IMR-90 (cell line): ENCODE data around the gene CLEC4D. TPM values are rescaled to one million over a fixed set of nuclear protein-coding genes. Genes with fewer than 3 reads are reported as not detected.
A peak's percentile ranks its signal among the peaks of the same experiment; 100 is the strongest.

Experiments used
- ATAC-seq: fragments of 200-7000 bp; cut with Tn5 transposase; 2 replicates; pipeline ENCODE4 v1.9.1; 2020; ENCODE audit warnings: low read depth, mild to moderate bottlenecking, moderate library complexity
- BruUV-seq: library from RNA; stranded (reverse); fragments of 400-500 nt; replicated peaks from 2 replicates; lab custom pipeline; 2021; lab: Mats Ljungman, UMichigan
- CTCF ChIA-PET: fragments of 300-600 bp; formaldehyde crosslinking; extraction: SDS; loops from one replicate; lab custom pipeline; 2021; ENCODE audit warnings: antibody characterized with exemption; lab: Yijun Ruan, JAX
- POLR2A ChIA-PET: fragments of 300-600 bp; sonication (Branson Sonifier 250); formaldehyde crosslinking; loops from one replicate; lab custom pipeline; 2022; ENCODE audit warnings: antibody characterized with exemption; ENCODE audit not compliant: unreplicated experiment; lab: Charles Lee
- DNase-seq: peaks from one replicate; pipeline ENCODE4 v3.0.0; 2013
- H2AFZ ChIP-seq: replicated peaks from 2 replicates; pipeline ENCODE3; 2013; ENCODE audit warnings: low read length, mild to moderate bottlenecking; ENCODE audit not compliant: poor library complexity
- H2AK5ac ChIP-seq: 2 replicates; pipeline ENCODE4 v1.6.1; 2013; ENCODE audit warnings: low read depth, low read length, inconsistent platforms
- H2AK9ac ChIP-seq: replicated peaks from 2 replicates; pipeline ENCODE3; 2013; ENCODE audit warnings: mild to moderate bottlenecking, low read depth, low read length, moderate library complexity; ENCODE audit not compliant: poor library complexity
- H2BK120ac ChIP-seq: 2 replicates; pipeline ENCODE4 v1.6.1; 2013; ENCODE audit warnings: low read depth, low read length, inconsistent platforms
- H2BK15ac ChIP-seq: 3 replicates; pipeline ENCODE4 v1.6.1; 2013; ENCODE audit warnings: low read depth, low read length, inconsistent platforms
- H2BK20ac ChIP-seq: 2 replicates; pipeline ENCODE4 v1.6.1; 2013; ENCODE audit warnings: low read depth, mild to moderate bottlenecking, inconsistent platforms, low read length, moderate library complexity
- H2BK5ac ChIP-seq: 2 replicates; pipeline ENCODE4 v1.6.1; 2013; ENCODE audit warnings: mild to moderate bottlenecking, low read depth, low read length, inconsistent platforms; ENCODE audit not compliant: poor library complexity, severe bottlenecking
- H3K14ac ChIP-seq: replicated peaks from 2 replicates; pipeline ENCODE4 v1.6.1; 2013; ENCODE audit warnings: low read depth, low read length, inconsistent platforms
- H3K18ac ChIP-seq: 2 replicates; pipeline ENCODE4 v1.6.1; 2013; ENCODE audit warnings: low read depth, low read length, control low read depth
- H3K23ac ChIP-seq: 2 replicates; pipeline ENCODE4 v1.6.1; 2013; ENCODE audit warnings: low read depth, low read length, inconsistent platforms
- H3K27ac ChIP-seq: 2 replicates; pipeline ENCODE4 v1.5.1; 2013; ENCODE audit warnings: mild to moderate bottlenecking, control low read depth, low read length; ENCODE audit not compliant: insufficient read depth
- H3K27me3 ChIP-seq: 2 replicates; pipeline ENCODE4 v1.6.1; 2013; ENCODE audit warnings: low read length; ENCODE audit not compliant: control insufficient read depth, insufficient read depth
- H3K36me3 ChIP-seq: 2 replicates; pipeline ENCODE4 v1.6.1; 2013; ENCODE audit warnings: low read length, mixed read lengths; ENCODE audit not compliant: control insufficient read depth, insufficient read depth
- H3K4ac ChIP-seq: 2 replicates; pipeline ENCODE4 v1.6.1; 2013; ENCODE audit warnings: low read depth, low read length, inconsistent platforms
- H3K4me1 ChIP-seq: 2 replicates; pipeline ENCODE4 v1.6.1; 2013; ENCODE audit warnings: low read length, mixed read lengths; ENCODE audit not compliant: control insufficient read depth, insufficient read depth
- H3K4me2 ChIP-seq: 2 replicates; pipeline ENCODE4 v1.6.1; 2013; ENCODE audit warnings: low read depth, mild to moderate bottlenecking, control low read depth, low read length, moderate library complexity
- H3K4me3 ChIP-seq: 2 replicates; pipeline ENCODE4 v1.5.1; 2013; ENCODE audit warnings: low read depth, mild to moderate bottlenecking, control low read depth, low read length, moderate library complexity; ENCODE audit not compliant: insufficient read depth
- H3K56ac ChIP-seq: 2 replicates; pipeline ENCODE4 v1.6.1; 2013; ENCODE audit warnings: low read length, inconsistent platforms; ENCODE audit not compliant: insufficient read depth; ENCODE audit errors: extremely low read depth
- H3K79me1 ChIP-seq, 2 experiments: 2 replicates each; pipeline ENCODE4 v1.6.1; 2013; ENCODE audit warnings: low read length in 2 of 2, inconsistent platforms in 1 of 2, low read depth in 1 of 2
- H3K9ac ChIP-seq: 2 replicates; pipeline ENCODE4 v1.6.1; 2013; ENCODE audit warnings: low read depth, low read length, control low read depth
- H3K9me1 ChIP-seq: 2 replicates; pipeline ENCODE4 v1.6.1; 2013; ENCODE audit warnings: low read length, inconsistent platforms; ENCODE audit not compliant: insufficient read depth
- H3K9me3 ChIP-seq: 2 replicates; pipeline ENCODE4 v1.6.1; 2013; ENCODE audit warnings: low read length; ENCODE audit not compliant: control insufficient read depth, insufficient read depth
- H4K20me1 ChIP-seq: 2 replicates; pipeline ENCODE4 v1.6.1; 2013; ENCODE audit warnings: low read length, inconsistent platforms; ENCODE audit not compliant: insufficient read depth
- H4K5ac ChIP-seq: 2 replicates; pipeline ENCODE4 v1.6.1; 2013; ENCODE audit warnings: mild to moderate bottlenecking, low read depth, low read length, control low read depth
- H4K8ac ChIP-seq, 2 experiments: 2 replicates each; pipeline ENCODE4 v1.6.1; 2013; ENCODE audit warnings: low read depth in 2 of 2, low read length in 2 of 2, control low read depth in 1 of 2, inconsistent platforms in 1 of 2
- H4K91ac ChIP-seq: 2 replicates; pipeline ENCODE4 v1.6.1; 2013; ENCODE audit warnings: low read depth, low read length, inconsistent platforms; ENCODE audit not compliant: insufficient read depth
- BHLHE40 ChIP-seq: fragments of 150-350 bp; IDR thresholded peaks from 2 replicates; pipeline ENCODE4 v1.6.1; 2016; ENCODE audit warnings: mild to moderate bottlenecking, low read depth, low read length
- CEBPB ChIP-seq: IDR thresholded peaks from 2 replicates; pipeline ENCODE4 v1.6.1; 2012; ENCODE audit warnings: low read depth, low read length, improper control_type of control experiment
- CHD1 ChIP-seq: IDR thresholded peaks from 2 replicates; pipeline ENCODE4 v1.6.1; 2012; ENCODE audit warnings: low read depth, low read length, improper control_type of control experiment
- ELK1 ChIP-seq: fragments of 150-350 bp; IDR thresholded peaks from 2 replicates; pipeline ENCODE4 v1.6.1; 2016; ENCODE audit warnings: low read depth, mild to moderate bottlenecking, low read length, moderate library complexity, borderline replicate concordance
- MAFK ChIP-seq: IDR thresholded peaks from 2 replicates; pipeline ENCODE4 v1.6.1; 2012; ENCODE audit warnings: low read depth, low read length, improper control_type of control experiment
- MAZ ChIP-seq: IDR thresholded peaks from 2 replicates; pipeline ENCODE4 v1.6.1; 2012; ENCODE audit warnings: low read depth, mild to moderate bottlenecking, low read length, improper control_type of control experiment, moderate library complexity, borderline replicate concordance
- MXI1 ChIP-seq: IDR thresholded peaks from 2 replicates; pipeline ENCODE4 v1.6.1; 2012; ENCODE audit warnings: low read depth, mild to moderate bottlenecking, low read length, moderate library complexity, borderline replicate concordance
- NFE2L2 ChIP-seq: fragments of 150-350 bp; IDR thresholded peaks from 2 replicates; pipeline ENCODE4 v1.6.1; 2016; ENCODE audit warnings: low read depth, mild to moderate bottlenecking, low read length
- POLR2A ChIP-seq: IDR thresholded peaks from 2 replicates; pipeline ENCODE4 v1.6.1; 2012; ENCODE audit warnings: mild to moderate bottlenecking, low read depth, low read length
- RAD21 ChIP-seq: IDR thresholded peaks from 2 replicates; pipeline ENCODE4 v1.6.1; 2012; ENCODE audit warnings: low read length, improper control_type of control experiment
- RCOR1 ChIP-seq: IDR thresholded peaks from 2 replicates; pipeline ENCODE4 v1.6.1; 2012; ENCODE audit warnings: mild to moderate bottlenecking, low read length, improper control_type of control experiment; ENCODE audit not compliant: insufficient replicate concordance
- RFX5 ChIP-seq: IDR thresholded peaks from 2 replicates; pipeline ENCODE4 v1.8.0; 2012; ENCODE audit warnings: low read depth, mild to moderate bottlenecking, low read length, moderate library complexity
- SMC3 ChIP-seq: fragments of 150-350 bp; IDR thresholded peaks from 2 replicates; pipeline ENCODE4 v1.6.1; 2016; ENCODE audit warnings: low read depth, mild to moderate bottlenecking, antibody characterized with exemption, low read length, moderate library complexity
- WGBS, 2 experiments: methylation state at CpG; one replicate each; pipeline versions ENCODE4 v1.1.5 to v1.1.7; 2013; ENCODE audit warnings: missing lambda C conversion rate in 2 of 2; ENCODE audit not compliant: insufficient read length in 1 of 2; ENCODE audit errors: extremely low coverage in 2 of 2; 5-methylcytosine and 5-hydroxymethylcytosine counted together
- dilution Hi-C: fragments of 300-500 bp; cut with HindIII; formaldehyde crosslinking; loops from one replicate; pipeline ENCODE4 v1.14.3; 2018; ENCODE audit warnings: low sequenced_read_pairs; ENCODE audit not compliant: unreplicated experiment
- in situ Hi-C: fragments of 300-500 bp; cut with MboI; formaldehyde crosslinking; loops from 3 replicates; pipeline ENCODE4 v1.14.3; 2019; ENCODE audit warnings: low sequenced_read_pairs, inconsistent platforms, mixed read lengths
- intact Hi-C: fragments of 100-400 bp; cut with micrococcal nuclease; formaldehyde crosslinking; loops from 2 replicates; pipeline ENCODE4 v1.10.0; 2022
- polyA plus RNA-seq, 3 experiments: library from polyadenylated mRNA; depleted of rRNA; stranded (reverse); fragments of >200 nt; gene quantifications; 2 replicates each; pipeline ENCODE4 v1.2.3, GENCODE V29; 2012; ENCODE audit warnings: low replicate concordance in 1 of 3
- total RNA-seq: library from RNA; depleted of rRNA; stranded (reverse); fragments of >200 nt; gene quantifications from 2 replicates; pipeline ENCODE4 v1.2.3, GENCODE V29; 2012
- TF ChIP-seq, protein P1 (sequence below): fragments of 150-350 bp; IDR thresholded peaks from 2 replicates; pipeline ENCODE4 v1.6.1; 2017; ENCODE audit warnings: mild to moderate bottlenecking, antibody characterized with exemption, low read length, low read depth
- TF ChIP-seq, protein P2 (sequence below): conservative IDR thresholded peaks from 2 replicates; pipeline ENCODE4 v1.5.1; 2012; ENCODE audit warnings: mild to moderate bottlenecking, low read depth, low read length, improper control_type of control experiment

The CLEC4D gene
- total and polyA plus RNA-seq, 2 of the 4 experiments (the other 2 are of a cell fraction): not detected

- WGBS, 2 experiments: 50% methylated on average over 3 of the region's 12 CpGs; no CpG with 5 or more reads in 1 of the 2 experiments
- Histone ChIP-seq H4K20me1 (no peaks in the 10 kb centered on the region), H2AK5ac (no peak overlapping the region), H3K4ac (no peak overlapping the region), H3K27me3 (no peaks in the 10 kb centered on the region), H3K9ac (no peak overlapping the region), H4K5ac (no peak overlapping the region), H2AFZ (peak overlapping the region; percentile 32), H3K9me1 (no peaks in the 10 kb centered on the region), H2BK120ac (no peak overlapping the region), H4K91ac (no peak overlapping the region), H3K79me1 (no peaks in the 10 kb centered on the region), H3K18ac (no peak overlapping the region), H2BK20ac (no peak overlapping the region), H3K27ac (no peak overlapping the region), H3K4me3 (no peak overlapping the region), H3K56ac (no peak overlapping the region), H3K36me3 (no peaks in the 10 kb centered on the region), H4K8ac (no peak overlapping the region), H3K9me3 (no peaks in the 10 kb centered on the region), H2BK5ac (no peak overlapping the region), H3K14ac (no peak overlapping the region), H3K4me1 (no peaks in the 10 kb centered on the region), H3K23ac (no peak overlapping the region), H3K4me2 (no peak overlapping the region), H2BK15ac (no peak overlapping the region), H2AK9ac (no peak overlapping the region)
- POLR2A ChIA-PET: no interaction called here
- no peak for DNase-seq
- in situ Hi-C loops: no loop called here
- no TSS peak for BruUV-seq
- no peak for ATAC-seq
- CTCF ChIA-PET: no interaction called here
- intact Hi-C loops: no loop called here
- TF ChIP-seq BHLHE40 (no peak), RCOR1 (no peak), NFE2L2 (no peak), MAZ (no peak), ELK1 (no peak), SMC3 (no peak), RAD21 (no peak), CEBPB (no peak), CHD1 (no peak), MAFK (no peak), POLR2A (no peak), MXI1 (no peak), RFX5 (no peak)
- TF ChIP-seq, protein P1, sequence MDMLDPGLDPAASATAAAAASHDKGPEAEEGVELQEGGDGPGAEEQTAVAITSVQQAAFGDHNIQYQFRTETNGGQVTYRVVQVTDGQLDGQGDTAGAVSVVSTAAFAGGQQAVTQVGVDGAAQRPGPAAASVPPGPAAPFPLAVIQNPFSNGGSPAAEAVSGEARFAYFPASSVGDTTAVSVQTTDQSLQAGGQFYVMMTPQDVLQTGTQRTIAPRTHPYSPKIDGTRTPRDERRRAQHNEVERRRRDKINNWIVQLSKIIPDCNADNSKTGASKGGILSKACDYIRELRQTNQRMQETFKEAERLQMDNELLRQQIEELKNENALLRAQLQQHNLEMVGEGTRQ: no peak
- TF ChIP-seq, protein P2, sequence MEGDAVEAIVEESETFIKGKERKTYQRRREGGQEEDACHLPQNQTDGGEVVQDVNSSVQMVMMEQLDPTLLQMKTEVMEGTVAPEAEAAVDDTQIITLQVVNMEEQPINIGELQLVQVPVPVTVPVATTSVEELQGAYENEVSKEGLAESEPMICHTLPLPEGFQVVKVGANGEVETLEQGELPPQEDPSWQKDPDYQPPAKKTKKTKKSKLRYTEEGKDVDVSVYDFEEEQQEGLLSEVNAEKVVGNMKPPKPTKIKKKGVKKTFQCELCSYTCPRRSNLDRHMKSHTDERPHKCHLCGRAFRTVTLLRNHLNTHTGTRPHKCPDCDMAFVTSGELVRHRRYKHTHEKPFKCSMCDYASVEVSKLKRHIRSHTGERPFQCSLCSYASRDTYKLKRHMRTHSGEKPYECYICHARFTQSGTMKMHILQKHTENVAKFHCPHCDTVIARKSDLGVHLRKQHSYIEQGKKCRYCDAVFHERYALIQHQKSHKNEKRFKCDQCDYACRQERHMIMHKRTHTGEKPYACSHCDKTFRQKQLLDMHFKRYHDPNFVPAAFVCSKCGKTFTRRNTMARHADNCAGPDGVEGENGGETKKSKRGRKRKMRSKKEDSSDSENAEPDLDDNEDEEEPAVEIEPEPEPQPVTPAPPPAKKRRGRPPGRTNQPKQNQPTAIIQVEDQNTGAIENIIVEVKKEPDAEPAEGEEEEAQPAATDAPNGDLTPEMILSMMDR: no peak
- dilution Hi-C loops: no loop called here
Measured at GRCh38 chr12:8508910-8509841, 4.1 kb upstream of the CLEC4D start.
